ENCODE measurements around the gene PDE10A.

The PDE10A gene

DNA sequence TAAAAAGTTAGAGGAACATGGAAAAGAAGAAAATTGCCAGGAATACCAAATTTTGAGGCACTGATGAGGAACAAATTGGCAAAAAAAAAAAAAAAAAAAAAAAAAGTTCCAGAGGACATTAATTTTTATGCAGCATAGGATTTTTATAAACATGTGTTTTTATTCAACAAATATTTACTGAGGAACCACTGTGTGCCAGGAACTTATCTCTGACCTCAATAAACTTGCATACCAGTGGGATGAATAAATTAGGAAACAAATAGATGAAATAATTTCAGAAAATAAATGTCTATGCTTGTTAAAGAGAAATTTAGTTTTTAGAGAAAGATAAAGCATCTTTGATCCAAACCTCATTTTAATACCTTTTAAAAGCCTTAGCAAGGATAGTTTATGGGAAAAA, 175.1 kb downstream of the PDE10A start:
- H3K9ac ChIP-seq (ENCODE audit: insufficient read length, low read depth) = no peak overlapping the region
- DNase-seq (ENCODE audit: low read depth, low spot score) = no peak
- H3K27me3 ChIP-seq (ENCODE audit: insufficient read depth, insufficient read length) = no peaks in the 10 kb centered on the region
- no peaks in the 10 kb centered on the region for H3K4me1 ChIP-seq (ENCODE audit: insufficient read depth, insufficient read length)
- TF ChIP-seq SUZ12 (IDR thresholded peaks at IDR 0.05; ENCODE audit: extremely low read depth, insufficient read depth, insufficient read length) = no peak
- TF ChIP-seq YY1 (IDR thresholded peaks at IDR 0.05; ENCODE audit: insufficient read depth, insufficient read length) = no peak
- no peak for TF ChIP-seq ZNF274 (IDR thresholded peaks at IDR 0.05; ENCODE audit: low read depth, low read length)
- H3K4me3 ChIP-seq (ENCODE audit: insufficient read length, low read depth) = no peak overlapping the region
- no peaks in the 10 kb centered on the region; the same call in 1 of the 2 replicates for H3K9me3 ChIP-seq (ENCODE audit: insufficient read depth, low read length)
- no peaks in the 10 kb centered on the region for H3K36me3 ChIP-seq (ENCODE audit: insufficient read depth, insufficient read length, low read length)

DNA sequence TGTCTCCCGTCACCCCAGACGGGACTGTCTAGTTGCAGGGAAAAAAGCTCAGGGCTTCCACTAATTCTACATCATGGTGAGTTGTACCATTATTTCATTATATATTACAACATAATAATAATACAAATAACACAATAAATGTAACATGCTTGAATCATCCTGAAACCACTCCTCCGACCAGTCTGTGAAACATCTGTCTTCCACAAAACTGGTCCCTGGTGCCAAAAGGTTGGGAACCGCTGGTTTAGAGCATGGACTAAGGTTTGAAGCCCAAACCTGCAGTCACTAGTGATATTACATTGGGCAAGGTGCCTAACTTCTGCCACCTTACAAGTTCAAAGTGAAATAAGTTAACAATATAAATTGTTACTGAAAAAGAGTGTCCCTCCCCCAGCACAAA, 175.7 kb downstream of the PDE10A start:
- TF ChIP-seq YY1 (IDR thresholded peaks at IDR 0.05; ENCODE audit: insufficient read depth, insufficient read length) (no peak), ZNF274 (IDR thresholded peaks at IDR 0.05; ENCODE audit: low read depth, low read length) (no peak), SUZ12 (IDR thresholded peaks at IDR 0.05; ENCODE audit: extremely low read depth, insufficient read depth, insufficient read length) (no peak)
- H3K9me3 ChIP-seq (ENCODE audit: insufficient read depth, low read length) = no peaks in the 10 kb centered on the region; the same call in 1 of the 2 replicates
- no peak overlapping the region for H3K9ac ChIP-seq (ENCODE audit: insufficient read length, low read depth)
- no peaks in the 10 kb centered on the region for H3K4me1 ChIP-seq (ENCODE audit: insufficient read depth, insufficient read length)
- H3K4me3 ChIP-seq (ENCODE audit: insufficient read length, low read depth) = no peak overlapping the region
- no peaks in the 10 kb centered on the region for H3K36me3 ChIP-seq (ENCODE audit: insufficient read depth, insufficient read length, low read length)
- DNase-seq (ENCODE audit: low read depth, low spot score) = no peak
- H3K27me3 ChIP-seq (ENCODE audit: insufficient read depth, insufficient read length) = no peaks in the 10 kb centered on the region

DNA sequence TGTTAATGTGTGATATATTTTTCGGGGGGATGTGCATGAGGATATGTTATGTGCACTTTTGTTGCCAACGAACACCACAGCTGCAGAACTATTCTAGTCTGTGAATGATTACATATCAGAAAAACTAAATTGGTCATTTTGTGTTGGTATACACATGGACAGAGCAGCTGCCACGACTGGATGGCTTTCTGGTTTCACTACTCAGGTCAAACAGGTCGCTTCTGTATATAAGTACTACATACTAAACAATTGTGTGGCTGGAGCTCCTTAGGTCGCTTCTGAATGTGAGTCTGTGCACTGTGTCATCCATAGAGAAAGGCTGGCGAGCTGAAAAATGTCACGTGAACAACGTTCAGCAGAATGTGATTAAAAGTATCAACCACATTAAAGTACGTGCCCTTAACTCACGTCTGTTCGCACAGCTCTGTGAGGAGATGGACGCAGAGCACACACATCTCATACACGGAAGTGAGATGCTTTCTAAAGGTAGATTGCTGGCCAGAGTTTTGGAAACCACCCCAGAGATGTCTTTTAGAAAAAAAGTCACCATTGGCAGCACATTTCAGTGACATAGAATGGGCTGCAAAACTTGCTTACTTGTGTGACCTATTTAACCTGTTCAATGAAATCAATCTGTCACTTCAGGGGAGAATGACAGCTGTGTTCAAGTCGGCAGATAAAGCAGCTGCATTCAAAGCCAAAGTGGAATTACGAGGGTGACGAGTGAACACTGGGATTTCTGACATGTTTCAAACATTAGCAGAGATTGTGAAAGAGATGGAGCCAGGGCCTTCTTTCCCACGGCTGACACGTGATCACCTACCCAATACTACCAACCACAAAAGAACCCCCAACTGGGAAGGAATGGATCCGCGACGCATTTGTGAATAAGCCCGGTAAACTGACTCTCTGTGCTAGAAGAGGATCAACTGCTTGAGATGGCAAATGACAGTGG, 176.6 kb downstream of the PDE10A start:
- Histone ChIP-seq H3K36me3 (ENCODE audit: insufficient read depth, insufficient read length, low read length) (no peaks in the 10 kb centered on the region), H3K4me3 (ENCODE audit: insufficient read length, low read depth) (no peak overlapping the region), H3K27me3 (ENCODE audit: insufficient read depth, insufficient read length) (no peaks in the 10 kb centered on the region), H3K4me1 (ENCODE audit: insufficient read depth, insufficient read length) (no peaks in the 10 kb centered on the region), H3K9ac (ENCODE audit: insufficient read length, low read depth) (no peak overlapping the region), H3K9me3 (ENCODE audit: insufficient read depth, low read length) (no peaks in the 10 kb centered on the region; the same call in 1 of the 2 replicates)
- no peak for DNase-seq (ENCODE audit: low read depth, low spot score)
- TF ChIP-seq YY1 (IDR thresholded peaks at IDR 0.05; ENCODE audit: insufficient read depth, insufficient read length) = no peak
- no peak for TF ChIP-seq ZNF274 (IDR thresholded peaks at IDR 0.05; ENCODE audit: low read depth, low read length)
- no peak for TF ChIP-seq SUZ12 (IDR thresholded peaks at IDR 0.05; ENCODE audit: extremely low read depth, insufficient read depth, insufficient read length)

DNA sequence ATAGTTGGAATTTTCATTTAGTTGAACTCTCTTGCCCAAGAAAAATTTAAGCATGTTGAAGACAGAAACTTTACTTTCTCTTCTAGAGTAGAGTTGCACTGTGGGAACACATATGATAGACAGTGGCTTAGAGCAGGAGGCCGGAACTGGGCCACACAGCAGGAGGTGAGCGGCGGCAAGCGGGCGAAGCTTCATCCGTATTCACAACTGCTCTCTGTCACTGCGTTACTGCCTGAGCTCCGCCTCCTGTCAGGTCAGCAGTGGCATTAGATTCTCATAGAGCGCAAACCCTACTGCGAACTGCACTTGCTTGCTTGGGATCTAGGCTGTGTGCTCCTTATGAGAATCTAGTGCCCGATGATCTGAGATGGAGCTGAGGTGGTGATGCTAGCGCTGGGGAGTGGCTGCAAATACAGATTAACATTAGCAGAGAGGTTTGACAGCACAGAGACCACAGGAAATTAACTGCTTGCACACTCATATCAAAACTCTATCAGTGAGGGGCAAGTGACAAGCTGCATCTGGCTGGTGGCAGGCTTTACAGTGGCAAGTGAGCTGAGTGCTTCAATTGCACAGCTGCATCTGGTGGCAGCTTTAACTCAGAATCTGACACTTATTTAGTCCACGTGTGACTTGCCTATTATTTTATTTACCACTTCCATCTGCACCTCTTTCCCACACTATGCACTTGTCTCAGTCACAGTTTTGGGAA, 178.7 kb downstream of the PDE10A start:
- no peaks in the 10 kb centered on the region; the same call in 1 of the 2 replicates for H3K9me3 ChIP-seq (ENCODE audit: insufficient read depth, low read length)
- TF ChIP-seq YY1 (IDR thresholded peaks at IDR 0.05; ENCODE audit: insufficient read depth, insufficient read length) = no peak
- TF ChIP-seq ZNF274 (IDR thresholded peaks at IDR 0.05; ENCODE audit: low read depth, low read length) = no peak
- TF ChIP-seq SUZ12 (IDR thresholded peaks at IDR 0.05; ENCODE audit: extremely low read depth, insufficient read depth, insufficient read length) = no peak
- DNase-seq (ENCODE audit: low read depth, low spot score) = no peak
- no peaks in the 10 kb centered on the region for H3K27me3 ChIP-seq (ENCODE audit: insufficient read depth, insufficient read length)
- no peaks in the 10 kb centered on the region for H3K36me3 ChIP-seq (ENCODE audit: insufficient read depth, insufficient read length, low read length)
- no peaks in the 10 kb centered on the region for H3K4me1 ChIP-seq (ENCODE audit: insufficient read depth, insufficient read length)
- H3K9ac ChIP-seq (ENCODE audit: insufficient read length, low read depth) = no peak overlapping the region
- H3K4me3 ChIP-seq (ENCODE audit: insufficient read length, low read depth) = no peak overlapping the region

DNA sequence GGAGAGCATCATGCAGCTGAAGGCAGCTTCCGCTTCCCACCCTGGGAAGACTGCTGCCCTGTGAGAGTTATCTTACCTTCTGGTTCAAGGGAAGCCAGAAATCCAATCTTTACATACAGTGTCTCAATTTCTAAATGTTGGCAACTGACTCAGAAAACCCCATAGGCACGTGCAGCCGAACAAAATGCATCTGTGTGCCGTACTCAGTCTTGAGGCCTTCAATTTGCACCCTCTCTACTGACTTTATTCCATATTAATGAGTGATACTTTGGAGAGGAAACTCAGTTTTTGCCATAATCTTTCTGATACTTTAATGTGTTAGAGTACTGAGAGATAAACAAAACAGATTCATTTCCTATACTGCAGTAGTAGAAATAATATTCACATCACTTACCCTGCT, 181.1 kb downstream of the PDE10A start:
- no peak for DNase-seq (ENCODE audit: low read depth, low spot score)
- Histone ChIP-seq H3K36me3 (ENCODE audit: insufficient read depth, insufficient read length, low read length) (no peaks in the 10 kb centered on the region), H3K4me3 (ENCODE audit: insufficient read length, low read depth) (no peak overlapping the region), H3K4me1 (ENCODE audit: insufficient read depth, insufficient read length) (no peaks in the 10 kb centered on the region), H3K9ac (ENCODE audit: insufficient read length, low read depth) (no peak overlapping the region), H3K27me3 (ENCODE audit: insufficient read depth, insufficient read length) (no peaks in the 10 kb centered on the region), H3K9me3 (ENCODE audit: insufficient read depth, low read length) (no peaks in the 10 kb centered on the region)
- no peak for TF ChIP-seq SUZ12 (IDR thresholded peaks at IDR 0.05; ENCODE audit: extremely low read depth, insufficient read depth, insufficient read length)
- TF ChIP-seq ZNF274 (IDR thresholded peaks at IDR 0.05; ENCODE audit: low read depth, low read length) = no peak
- no peak for TF ChIP-seq YY1 (IDR thresholded peaks at IDR 0.05; ENCODE audit: insufficient read depth, insufficient read length)

DNA sequence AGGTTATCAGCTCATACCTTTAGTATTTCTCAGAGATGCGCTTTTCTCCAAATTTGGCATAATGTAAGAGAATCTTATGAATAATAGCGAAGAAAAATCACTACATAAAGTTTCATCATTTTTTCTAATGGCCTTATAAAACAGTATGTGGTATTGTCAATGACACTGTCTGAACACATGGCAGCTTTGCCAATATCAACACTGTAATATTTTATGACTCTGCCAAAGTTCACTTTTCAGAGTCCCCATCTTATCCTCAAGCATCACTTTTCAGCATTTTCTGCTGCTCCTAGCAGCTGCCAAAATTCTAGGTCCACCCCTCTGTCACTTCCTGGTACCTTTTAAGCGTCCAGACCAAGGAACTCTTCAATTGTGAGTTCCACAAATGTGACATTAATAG, 182.1 kb downstream of the PDE10A start:
- Histone ChIP-seq H3K4me3 (ENCODE audit: insufficient read length, low read depth) (no peak overlapping the region), H3K4me1 (ENCODE audit: insufficient read depth, insufficient read length) (no peaks in the 10 kb centered on the region), H3K9ac (ENCODE audit: insufficient read length, low read depth) (no peak overlapping the region), H3K27me3 (ENCODE audit: insufficient read depth, insufficient read length) (no peaks in the 10 kb centered on the region), H3K9me3 (ENCODE audit: insufficient read depth, low read length) (no peaks in the 10 kb centered on the region), H3K36me3 (ENCODE audit: insufficient read depth, insufficient read length, low read length) (no peaks in the 10 kb centered on the region)
- no peak for TF ChIP-seq YY1 (IDR thresholded peaks at IDR 0.05; ENCODE audit: insufficient read depth, insufficient read length)
- TF ChIP-seq ZNF274 (IDR thresholded peaks at IDR 0.05; ENCODE audit: low read depth, low read length) = no peak
- TF ChIP-seq SUZ12 (IDR thresholded peaks at IDR 0.05; ENCODE audit: extremely low read depth, insufficient read depth, insufficient read length) = no peak
- no peak for DNase-seq (ENCODE audit: low read depth, low spot score)

DNA sequence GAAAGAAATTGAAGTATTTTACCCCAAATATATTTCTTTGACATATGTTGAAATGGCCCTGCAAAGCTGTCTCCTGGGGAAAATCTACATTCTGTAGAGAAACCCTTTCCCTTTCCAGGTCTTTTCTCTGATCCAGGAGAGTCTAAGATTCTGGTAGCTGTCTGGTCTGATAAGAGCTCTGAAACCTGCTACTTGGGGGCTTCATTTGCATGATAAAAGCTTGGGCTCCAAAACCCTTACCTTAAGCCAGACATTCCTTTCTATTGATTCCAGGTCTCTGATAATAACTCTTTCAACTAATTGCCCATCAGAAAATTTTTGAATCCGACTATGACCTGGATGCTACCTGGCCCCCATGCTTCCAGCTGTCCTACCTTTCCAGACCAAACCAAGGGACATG, 184.5 kb downstream of the PDE10A start:
- no peak for DNase-seq (ENCODE audit: low read depth, low spot score)
- no peak overlapping the region for H3K9ac ChIP-seq (ENCODE audit: insufficient read length, low read depth)
- H3K4me3 ChIP-seq (ENCODE audit: insufficient read length, low read depth) = no peak overlapping the region
- no peaks in the 10 kb centered on the region for H3K4me1 ChIP-seq (ENCODE audit: insufficient read depth, insufficient read length)
- no peaks in the 10 kb centered on the region for H3K9me3 ChIP-seq (ENCODE audit: insufficient read depth, low read length)
- no peak for TF ChIP-seq YY1 (IDR thresholded peaks at IDR 0.05; ENCODE audit: insufficient read depth, insufficient read length)
- TF ChIP-seq ZNF274 (IDR thresholded peaks at IDR 0.05; ENCODE audit: low read depth, low read length) = no peak
- no peak for TF ChIP-seq SUZ12 (IDR thresholded peaks at IDR 0.05; ENCODE audit: extremely low read depth, insufficient read depth, insufficient read length)
- no peaks in the 10 kb centered on the region for H3K27me3 ChIP-seq (ENCODE audit: insufficient read depth, insufficient read length)
- H3K36me3 ChIP-seq (ENCODE audit: insufficient read depth, insufficient read length, low read length) = no peaks in the 10 kb centered on the region

Measured in NT2/D1 (cell line).